C4-2B (cell line): ENCODE data around the gene HSPB6.

Source experiments
- CTCF ChIP-seq: fragments of 450-650 bp; conservative IDR thresholded peaks from 2 replicates; pipeline ENCODE4 v1.5.1; 2017; ENCODE audit warnings: mild to moderate bottlenecking
- ZFX ChIP-seq: fragments of 450-650 bp; IDR thresholded peaks from 2 replicates; pipeline ENCODE4 v1.6.1; 2017

GRCh38 chr19:35713506-35713850, 43.4 kb downstream of the HSPB6 start:
- no peak for TF ChIP-seq CTCF
- TF ChIP-seq ZFX, result no peak
